Mucosa of descending colon (tissue), 3 donors: ENCODE measurements around the gene GAK. TPM values are rescaled to one million over a fixed set of nuclear protein-coding genes. Genes with fewer than 3 reads are reported as not detected.

Experiments used
- ATAC-seq: fragments of 200-7000 bp; cut with Tn5 transposase; one replicate; pipeline ENCODE4 v1.9.1; 2020; ENCODE audit warnings: mild to moderate bottlenecking, moderate library complexity
- DNase-seq, 3 donors: peaks; one replicate each; pipeline ENCODE4 v3.0.0-alpha.2; 2020
- H3K36me3 ChIP-seq: fragments of 200-600 bp; one replicate; pipeline ENCODE4 v1.8.0; 2021; ENCODE audit warnings: low read depth, mild to moderate bottlenecking
- H3K4me1 ChIP-seq: fragments of 200-600 bp; one replicate; pipeline ENCODE4 v1.8.0; 2021; ENCODE audit warnings: low read depth, mild to moderate bottlenecking
- H3K4me3 ChIP-seq: fragments of 200-600 bp; one replicate; pipeline ENCODE4 v1.8.0; 2021; ENCODE audit warnings: mild to moderate bottlenecking
- H3K9me3 ChIP-seq: fragments of 200-600 bp; one replicate; pipeline ENCODE4 v1.8.0; 2021; ENCODE audit warnings: mild to moderate bottlenecking
- intact Hi-C, 2 donors: fragments of 100-400 bp; cut with DNase I in 1 of 2; cut with micrococcal nuclease in 1 of 2; formaldehyde crosslinking; loops; one replicate each; pipeline versions ENCODE4 v1.11.0 to v1.11.1; 2022; cut with DNase I, micrococcal nuclease
- total RNA-seq, 3 donors: library from RNA; stranded (reverse); fragmentation: NEBNext Ultra II Directional in 2 of 3; extraction: Animal tissue kit (Norgen Biotek cat#: 25700) in 2 of 3; gene quantifications; one replicate each; pipeline versions ENCODE4 v1.2.1 to v1.2.4, GENCODE V29; 2021 to 2023
- TF ChIP-seq, protein P1 (sequence below): fragments of 200-600 bp; IDR thresholded peaks from one replicate; pipeline ENCODE4 v1.8.0; 2022; ENCODE audit warnings: antibody characterized with exemption, mild to moderate bottlenecking
- donor health status: DM: no; HTN: no; CAD: no; lungs with moderate emphysema.
- donor health status: DM: no; HTN: no; CAD: no.
- donor health status: DM: no; HTN: yes; CAD: no.

Gene GAK
- total RNA-seq, 3 donors from 2014 or later: 155 to 259 (median 244) TPM

DNA sequence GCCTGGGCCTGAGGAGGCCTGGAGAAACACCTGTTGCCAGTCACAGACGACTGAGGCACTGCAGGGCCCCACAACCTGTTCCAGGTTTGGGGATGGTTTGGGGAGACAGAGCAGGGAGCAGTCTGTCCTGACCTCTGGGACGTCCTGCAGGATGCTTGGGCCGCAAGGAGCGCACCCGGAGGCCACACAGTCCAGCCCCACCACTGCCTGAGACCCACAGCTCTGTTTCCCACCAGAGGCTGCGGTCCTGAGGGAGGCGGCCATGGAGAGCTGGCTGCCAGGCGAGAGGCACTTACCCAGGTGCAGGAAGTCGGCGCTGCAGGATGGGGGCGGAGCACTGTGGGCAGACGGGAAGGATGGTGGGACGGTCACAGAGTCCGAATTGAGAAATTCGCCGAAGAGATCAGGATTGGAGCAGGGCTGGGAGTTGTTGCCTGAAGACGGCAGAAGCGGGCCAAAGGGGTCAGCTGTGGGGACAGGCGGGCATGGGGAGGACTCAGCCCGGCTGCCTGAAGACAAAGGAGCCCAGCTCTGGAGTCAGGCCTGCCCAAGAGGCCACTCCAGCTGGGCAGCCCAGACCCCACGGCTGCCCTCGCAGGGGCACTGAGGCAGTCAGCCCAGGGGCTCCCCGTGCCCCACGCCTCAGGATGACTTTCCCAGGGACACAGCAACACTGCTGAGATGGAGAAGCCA, 65.9 kb downstream of the GAK start:
- DNase-seq: no peak
- no peak for ATAC-seq
- peaks cover 15% of the 10 kb centered on the region for H3K36me3 ChIP-seq
- H3K4me3 ChIP-seq: no peak overlapping the region
- TF ChIP-seq, protein P1, sequence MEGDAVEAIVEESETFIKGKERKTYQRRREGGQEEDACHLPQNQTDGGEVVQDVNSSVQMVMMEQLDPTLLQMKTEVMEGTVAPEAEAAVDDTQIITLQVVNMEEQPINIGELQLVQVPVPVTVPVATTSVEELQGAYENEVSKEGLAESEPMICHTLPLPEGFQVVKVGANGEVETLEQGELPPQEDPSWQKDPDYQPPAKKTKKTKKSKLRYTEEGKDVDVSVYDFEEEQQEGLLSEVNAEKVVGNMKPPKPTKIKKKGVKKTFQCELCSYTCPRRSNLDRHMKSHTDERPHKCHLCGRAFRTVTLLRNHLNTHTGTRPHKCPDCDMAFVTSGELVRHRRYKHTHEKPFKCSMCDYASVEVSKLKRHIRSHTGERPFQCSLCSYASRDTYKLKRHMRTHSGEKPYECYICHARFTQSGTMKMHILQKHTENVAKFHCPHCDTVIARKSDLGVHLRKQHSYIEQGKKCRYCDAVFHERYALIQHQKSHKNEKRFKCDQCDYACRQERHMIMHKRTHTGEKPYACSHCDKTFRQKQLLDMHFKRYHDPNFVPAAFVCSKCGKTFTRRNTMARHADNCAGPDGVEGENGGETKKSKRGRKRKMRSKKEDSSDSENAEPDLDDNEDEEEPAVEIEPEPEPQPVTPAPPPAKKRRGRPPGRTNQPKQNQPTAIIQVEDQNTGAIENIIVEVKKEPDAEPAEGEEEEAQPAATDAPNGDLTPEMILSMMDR: no peak
- no peaks in the 10 kb centered on the region for H3K9me3 ChIP-seq
- H3K4me1 ChIP-seq: no peaks in the 10 kb centered on the region
- intact Hi-C loops: no loop called here

DNA sequence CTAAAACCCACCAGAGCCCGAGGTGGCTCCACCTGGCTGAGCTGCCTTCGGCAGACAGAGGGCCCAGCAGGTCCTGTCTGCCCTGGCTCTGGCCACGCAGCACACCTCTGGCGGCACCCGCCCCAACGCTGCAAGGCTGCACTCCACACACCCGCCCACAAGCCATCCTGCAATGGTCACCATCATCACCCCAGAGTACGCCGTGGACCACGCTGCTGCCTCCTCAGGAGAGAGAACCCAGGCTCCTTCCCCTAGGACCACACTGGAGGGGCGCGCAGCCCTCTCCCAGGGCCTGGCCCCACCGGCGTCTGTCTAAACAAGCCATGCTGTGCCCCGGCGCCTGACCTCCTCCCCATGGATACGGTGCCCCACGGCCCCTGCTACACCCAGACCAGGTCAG, 66.5 kb downstream of the GAK start:
- peaks cover 20% of the 10 kb centered on the region for H3K36me3 ChIP-seq
- no peaks in the 10 kb centered on the region for H3K9me3 ChIP-seq
- H3K4me1 ChIP-seq: no peaks in the 10 kb centered on the region
- intact Hi-C loops: no loop called here
- ATAC-seq: no peak
- TF ChIP-seq, protein P1: no peak
- no peak overlapping the region for H3K4me3 ChIP-seq
- peak in 1 of 3 donors; percentile 45 for DNase-seq

DNA sequence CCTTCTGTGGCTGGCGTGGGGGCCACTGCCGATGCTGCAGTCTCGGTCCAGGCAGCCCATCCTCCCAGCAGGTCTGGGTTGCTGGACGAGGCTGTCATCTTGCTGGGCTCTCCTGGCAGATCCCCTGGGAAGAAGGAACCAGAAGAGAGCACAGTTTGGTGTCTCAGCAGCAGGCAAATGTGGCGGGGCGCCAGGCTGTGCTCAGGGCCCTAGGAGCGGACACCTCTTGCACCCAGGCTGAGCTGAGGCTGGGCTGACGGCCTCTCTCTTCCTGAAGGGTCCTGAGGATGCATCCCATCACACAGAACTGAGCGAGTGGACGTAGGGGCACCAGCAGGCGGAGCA, 67.0 kb downstream of the GAK start:
- no peak for DNase-seq
- TF ChIP-seq, protein P1: no peak
- intact Hi-C loops: no loop called here
- H3K4me3 ChIP-seq: no peak overlapping the region
- ATAC-seq: no peak
- no peaks in the 10 kb centered on the region for H3K9me3 ChIP-seq
- peaks cover 20% of the 10 kb centered on the region for H3K36me3 ChIP-seq
- no peaks in the 10 kb centered on the region for H3K4me1 ChIP-seq

DNA sequence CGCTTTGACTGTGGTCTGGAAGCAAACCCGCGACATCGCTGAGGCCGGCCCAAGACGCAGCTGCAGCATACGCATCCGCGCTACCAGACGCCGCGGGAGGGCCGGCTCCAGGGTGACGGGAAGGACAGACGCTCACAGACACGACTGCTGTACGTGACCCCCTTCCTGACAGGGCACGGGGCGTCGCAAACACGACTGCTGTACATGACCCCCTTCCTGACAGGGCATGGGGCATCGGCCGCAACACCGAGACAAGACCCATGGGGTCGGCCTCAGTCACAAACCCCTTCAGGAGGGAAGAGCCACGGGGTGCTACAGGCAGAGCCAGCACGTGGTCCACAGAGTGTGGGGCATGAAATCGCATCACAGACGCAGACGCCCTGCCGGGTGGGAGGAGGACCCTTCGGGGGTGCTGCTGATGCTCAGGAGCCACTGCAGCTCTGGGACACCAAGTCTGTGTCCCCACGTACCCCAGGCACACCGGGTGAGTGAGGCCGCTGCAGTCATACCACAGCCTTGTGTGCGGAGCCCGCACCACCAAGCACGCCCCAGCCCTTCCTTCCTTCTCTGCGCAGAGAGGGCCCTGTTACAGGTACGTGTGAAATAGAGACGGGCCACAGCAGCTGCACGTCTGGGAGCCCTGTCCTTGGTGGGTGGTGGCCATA, 67.5 kb downstream of the GAK start:
- no peaks in the 10 kb centered on the region for H3K9me3 ChIP-seq
- no peak for ATAC-seq
- H3K4me1 ChIP-seq: no peaks in the 10 kb centered on the region
- intact Hi-C loops: no loop called here
- peaks cover 22% of the 10 kb centered on the region for H3K36me3 ChIP-seq
- TF ChIP-seq, protein P1: no peak
- DNase-seq: peak in 1 of 3 donors; percentile 44
- H3K4me3 ChIP-seq: no peak overlapping the region

DNA sequence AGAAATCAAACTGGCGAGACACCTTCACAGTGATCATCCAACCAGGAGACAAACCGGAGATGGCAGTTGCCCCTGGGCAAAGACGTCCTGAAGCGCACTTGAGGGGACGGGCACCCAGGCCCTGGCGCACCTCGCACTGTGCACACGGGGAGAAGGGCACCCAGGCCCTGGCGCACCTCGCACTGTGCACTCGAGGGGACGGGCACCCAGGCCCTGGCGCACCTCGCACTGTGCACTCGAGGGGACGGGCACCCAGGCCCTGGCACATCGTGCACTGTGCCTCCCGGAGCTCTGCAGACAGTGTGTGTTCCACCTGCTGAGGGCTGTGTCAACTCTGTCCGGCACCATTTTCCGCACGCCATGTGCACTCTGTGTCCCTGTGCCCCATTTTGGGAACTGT, 71.6 kb downstream of the GAK start:
- Histone ChIP-seq H3K9me3 (no peaks in the 10 kb centered on the region), H3K4me3 (no peak overlapping the region), H3K36me3 (peaks cover 38% of the 10 kb centered on the region), H3K4me1 (no peaks in the 10 kb centered on the region)
- TF ChIP-seq, protein P1: no peak
- intact Hi-C loops: no loop called here
- no peak for ATAC-seq
- DNase-seq: peak in 1 of 3 donors; percentile 22
